COR-L47 (cell line): Measurements from ENCODE around the gene HNRNPUL2.

Experiments used
- DNase-seq: peaks from one replicate; lab custom pipeline; 2025; lab: John Stamatoyannopoulos, UW

Gene HNRNPUL2

DNA sequence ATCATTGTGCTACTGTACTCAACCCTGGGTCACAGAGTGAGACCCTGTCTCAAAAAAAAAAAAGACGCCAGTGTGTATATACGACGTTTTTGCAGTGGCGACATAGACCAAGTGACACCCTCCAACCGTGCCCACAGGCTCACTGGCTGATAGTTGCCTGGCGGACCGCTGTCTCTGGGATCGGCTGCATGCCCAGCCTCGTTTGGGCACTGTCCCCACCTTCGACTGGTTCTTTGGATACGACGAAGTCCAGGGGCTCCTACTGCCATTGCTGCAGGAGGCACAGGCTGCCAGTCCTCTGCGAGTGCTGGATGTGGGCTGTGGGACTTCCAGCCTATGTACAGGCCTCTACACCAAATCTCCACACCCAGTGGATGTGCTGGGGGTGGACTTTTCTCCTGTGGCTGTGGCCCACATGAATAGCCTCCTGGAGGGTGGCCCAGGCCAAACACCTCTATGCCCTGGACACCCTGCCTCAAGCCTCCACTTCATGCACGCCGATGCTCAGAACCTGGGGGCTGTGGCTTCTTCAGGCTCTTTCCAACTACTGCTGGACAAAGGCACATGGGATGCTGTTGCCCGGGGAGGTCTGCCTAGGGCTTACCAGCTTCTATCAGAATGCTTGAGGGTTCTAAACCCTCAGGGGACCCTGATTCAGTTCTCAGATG is 60.9 kb downstream of the HNRNPUL2 start:
- no peak for DNase-seq

DNA sequence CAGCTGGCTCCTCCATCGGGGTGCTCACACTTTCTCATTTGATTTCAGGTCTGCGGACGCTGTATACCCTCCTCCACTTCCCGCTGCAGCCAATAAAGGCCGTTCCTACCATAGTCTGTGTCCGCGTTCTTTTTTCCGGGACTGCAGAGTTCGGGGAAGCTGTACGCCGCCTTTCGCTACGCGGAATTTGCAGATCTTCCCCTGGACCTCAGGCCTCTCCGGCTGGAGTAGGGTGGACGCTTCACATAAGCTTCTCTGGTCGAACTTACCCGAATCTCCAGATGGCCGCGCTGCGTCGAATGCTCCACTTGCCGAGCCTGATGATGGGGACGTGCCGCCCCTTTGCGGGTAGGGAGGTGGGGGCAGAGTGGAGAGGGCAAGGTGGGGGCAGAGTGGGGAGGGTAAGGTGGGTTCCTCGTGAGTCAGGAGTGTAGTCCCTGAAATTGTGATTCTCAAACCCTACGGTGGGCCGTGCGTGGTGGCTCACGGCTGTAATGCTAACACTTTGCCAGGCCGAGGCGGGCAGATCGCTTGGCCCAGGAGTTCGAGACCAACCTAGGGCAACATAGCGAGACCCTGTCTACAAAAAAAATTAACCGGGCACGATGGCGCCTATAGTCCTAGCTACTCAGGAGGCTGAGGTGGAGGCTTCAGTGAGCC is 61.5 kb downstream of the HNRNPUL2 start:
- peak; percentile 25 for DNase-seq

DNA sequence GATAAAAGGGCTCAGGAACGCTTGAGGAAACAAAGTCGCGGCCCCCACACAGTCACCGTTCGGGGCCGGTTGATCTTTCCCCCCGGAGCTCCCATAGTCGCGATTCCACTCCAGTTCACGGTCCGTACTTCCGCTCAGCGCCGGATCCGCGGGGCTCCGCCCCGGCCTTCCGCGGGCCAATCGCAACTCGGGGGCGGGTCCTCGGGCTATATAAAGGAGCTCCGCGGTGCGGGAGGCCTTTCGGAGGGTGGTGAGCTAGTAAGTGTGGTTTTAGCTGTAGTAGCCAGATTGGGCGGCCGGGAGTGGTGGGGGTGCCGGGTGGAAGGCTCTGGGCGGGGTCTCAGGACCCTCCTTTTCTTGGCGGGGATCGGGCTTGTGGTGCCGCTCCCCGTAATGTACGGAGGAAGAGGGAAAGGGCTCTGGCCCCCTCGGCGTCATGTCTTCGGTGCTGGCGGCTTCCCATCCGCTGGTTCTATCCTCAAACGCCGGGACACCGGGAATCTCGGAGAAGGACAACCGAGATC is 62.1 kb downstream of the HNRNPUL2 start, which contains the start of the genes C11orf98 and CSKMT:
Gene C11orf98, minus strand, starts transcription at position 136 of the 524 bp plus-strand sequence. Its CDS starts 41 bp downstream, at position 95.
Gene CSKMT, plus strand, starts transcription at position 238 of the 524 bp plus-strand sequence. CDS start 568 bp downstream, outside the sequence.
- peak; percentile 91 for DNase-seq

DNA sequence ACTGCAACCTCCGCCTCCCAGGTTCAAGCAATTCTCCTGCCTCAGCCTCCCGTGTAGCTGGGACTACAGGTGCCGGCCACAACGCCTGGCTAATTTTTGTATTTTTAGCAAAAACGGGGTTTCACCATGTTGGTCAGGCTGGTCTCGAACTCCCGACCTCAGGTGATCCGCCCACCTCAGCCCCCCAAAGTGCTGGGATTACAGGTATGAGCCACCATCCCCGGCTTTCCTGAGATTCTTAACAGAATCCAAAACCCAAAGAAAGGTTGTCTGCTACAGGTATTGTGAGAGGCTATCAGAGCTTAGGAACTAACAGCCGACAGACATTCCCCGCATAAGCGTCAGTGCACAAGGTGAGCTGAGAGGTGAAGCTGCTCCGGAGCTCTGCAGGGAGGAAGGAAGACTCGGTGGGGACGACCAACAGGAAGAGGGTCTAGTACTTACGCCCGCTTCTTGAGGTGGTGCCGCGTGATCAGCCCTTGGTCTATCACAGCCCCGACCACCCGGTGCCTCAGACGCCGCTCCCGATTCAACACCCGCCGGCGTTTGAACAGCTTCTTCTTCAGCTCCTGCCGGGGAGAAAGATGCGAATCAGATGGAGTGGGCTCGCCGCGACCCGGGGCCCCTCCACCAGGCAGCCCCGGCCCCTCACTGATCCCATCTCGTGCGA is 62.7 kb downstream of the HNRNPUL2 start:
- DNase-seq: peak; percentile 57
